GM18907 (cell line): ENCODE data around the gene RIMBP3C.
A peak's percentile ranks its signal among the peaks of the same experiment; 100 is the strongest.
"Not testable (repeated sequence)": the region's sequence is repeated elsewhere in the genome, so short reads cannot be mapped to it uniquely, and the experiment has no call there.

Experiments
- ATAC-seq: cut with Tn5 transposase; IDR thresholded peaks from one replicate; pipeline ENCODE4 v1.9.1; 2021; ENCODE audit warnings: mild to moderate bottlenecking, moderate library complexity; ENCODE audit not compliant: unreplicated experiment

The RIMBP3C gene

GRCh38 chr22:21573293-21573734, 22.1 kb upstream of the RIMBP3C start:
- ATAC-seq = no peak

GRCh38 chr22:21571679-21572078, 20.4 kb upstream of the RIMBP3C start:
- ATAC-seq = no peak

GRCh38 chr22:21570398-21570797, 19.1 kb upstream of the RIMBP3C start:
- no peak for ATAC-seq

GRCh38 chr22:21569459-21570170, 18.4 kb upstream of the RIMBP3C start:
- ATAC-seq = no peak

GRCh38 chr22:21569076-21569427, 17.8 kb upstream of the RIMBP3C start:
- ATAC-seq = not testable (repeated sequence)

GRCh38 chr22:21568347-21569075, 17.2 kb upstream of the RIMBP3C start:
- ATAC-seq = peak; percentile 21

GRCh38 chr22:21567456-21568346, 16.4 kb upstream of the RIMBP3C start, which contains the start of gene UBE2L3:
TSS of gene UBE2L3 (plus strand) at chr22:21567714. CDS start at chr22:21567745, 31 bp downstream.
- ATAC-seq = peak; percentile 55

GRCh38 chr22:21564411-21564810, 13.2 kb upstream of the RIMBP3C start:
- ATAC-seq = no peak

GRCh38 chr22:21563912-21564311, 12.7 kb upstream of the RIMBP3C start:
- no peak for ATAC-seq

- not testable (repeated sequence) for ATAC-seq
These were observed 9.4 kb upstream of the RIMBP3C start for GRCh38 chr22:21560657-21561056.

GRCh38 chr22:21559345-21560125, 8.3 kb upstream of the RIMBP3C start:
- not testable (repeated sequence) for ATAC-seq

GRCh38 chr22:21550678-21551047, 598 bp downstream of the RIMBP3C start:
- ATAC-seq = peak; percentile 29

GRCh38 chr22:21550008-21550677, 1.1 kb downstream of the RIMBP3C start:
- ATAC-seq = peak; percentile 57

- peak; percentile 15 for ATAC-seq
These were observed 1.7 kb downstream of the RIMBP3C start for GRCh38 chr22:21549558-21549957.

GRCh38 chr22:21544432-21545322, 6.6 kb downstream of the RIMBP3C start:
- not testable (repeated sequence) for ATAC-seq

GRCh38 chr22:21539862-21540261, 11.4 kb downstream of the RIMBP3C start:
- not testable (repeated sequence) for ATAC-seq

GRCh38 chr22:21532863-21533648, 18.2 kb downstream of the RIMBP3C start:
- ATAC-seq = not testable (repeated sequence)

- ATAC-seq = not testable (repeated sequence)
These were observed 19.7 kb downstream of the RIMBP3C start for GRCh38 chr22:21531525-21531924.
